Pons (tissue), 1 donor: ENCODE results near the gene YIPF5.

Source experiments
- DNase-seq: peaks from one replicate; pipeline ENCODE4 v3.0.0-alpha.2; 2016; ENCODE audit warnings: low spot score

YIPF5 gene

GRCh38 chr5:144125163-144125726 is 45.2 kb downstream of the YIPF5 start:
- DNase-seq, result no peak

DNA sequence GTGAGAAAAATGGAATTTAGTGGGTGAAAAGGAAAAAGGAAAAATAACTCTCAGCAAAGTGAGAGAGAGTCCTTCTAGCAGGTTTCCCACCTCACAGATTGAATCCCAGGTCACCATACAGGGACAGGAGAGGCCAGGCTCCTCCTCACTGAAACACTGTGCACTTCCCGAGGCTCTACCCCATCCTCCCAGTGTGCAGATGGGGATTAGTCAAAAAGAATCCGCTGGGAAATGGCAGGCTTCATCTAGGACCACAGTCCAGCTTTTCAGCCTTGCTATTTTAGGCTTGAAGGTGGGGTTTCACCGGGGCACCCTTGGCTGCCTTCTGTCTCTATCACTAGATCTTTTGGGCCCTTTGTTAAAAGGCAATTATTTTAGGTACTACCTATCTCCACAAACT is 47.8 kb downstream of the YIPF5 start:
- DNase-seq, result no peak

DNA sequence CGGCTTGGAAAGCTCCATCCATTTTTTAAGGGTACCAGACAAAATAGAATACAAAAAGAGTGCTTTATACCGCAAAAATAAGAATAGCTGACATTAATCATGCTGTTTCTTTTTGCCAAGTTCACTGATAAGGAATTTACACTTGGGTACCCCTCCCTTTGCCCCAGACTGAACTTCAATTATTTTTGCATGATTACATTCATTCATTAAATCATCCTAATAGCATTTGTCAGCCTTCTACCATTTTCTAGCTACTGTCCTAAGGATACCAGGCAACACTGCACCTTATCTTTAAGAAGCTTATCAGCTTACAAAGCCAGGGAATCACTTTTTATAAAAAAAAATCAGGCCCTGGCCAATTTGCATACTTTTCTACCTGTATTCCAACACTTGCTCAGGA is 48.4 kb downstream of the YIPF5 start:
- DNase-seq, result no peak

DNA sequence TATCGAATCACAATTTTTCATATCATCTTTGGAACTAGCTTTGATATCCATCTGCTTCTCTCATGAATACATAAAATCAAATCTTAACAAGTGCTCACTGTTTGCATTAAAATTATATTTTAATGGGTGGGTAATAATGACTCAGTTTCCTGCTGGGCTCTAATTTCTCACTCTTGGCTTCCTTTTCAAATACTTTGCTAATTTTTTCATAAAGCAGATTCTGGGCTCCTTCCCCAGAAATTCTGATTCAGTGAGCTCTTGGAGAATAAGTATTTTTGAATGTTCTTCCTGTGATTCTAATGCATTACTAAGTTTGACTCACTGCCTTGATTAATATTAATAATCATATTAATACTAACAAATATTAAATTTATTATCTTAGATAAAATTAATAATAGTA is 48.9 kb downstream of the YIPF5 start:
- DNase-seq, result no peak

GRCh38 chr5:144120661-144121180 is 49.7 kb downstream of the YIPF5 start:
- DNase-seq, result no peak

- no peak for DNase-seq
Measured at GRCh38 chr5:144117412-144117811, 53.0 kb downstream of the YIPF5 start.

- DNase-seq, result no peak
Measured at GRCh38 chr5:144114571-144114970, 55.9 kb downstream of the YIPF5 start.
